GM18511 (cell line): ENCODE data around the gene NME2.
"Not testable (repeated sequence)": the region's sequence is repeated elsewhere in the genome, so short reads cannot be mapped to it uniquely, and the experiment has no call there.

Experiments
- ATAC-seq: cut with Tn5 transposase; IDR thresholded peaks from one replicate; pipeline ENCODE4 v1.9.1; 2021; ENCODE audit warnings: mild to moderate bottlenecking, moderate library complexity; ENCODE audit not compliant: unreplicated experiment

NME2 gene

DNA sequence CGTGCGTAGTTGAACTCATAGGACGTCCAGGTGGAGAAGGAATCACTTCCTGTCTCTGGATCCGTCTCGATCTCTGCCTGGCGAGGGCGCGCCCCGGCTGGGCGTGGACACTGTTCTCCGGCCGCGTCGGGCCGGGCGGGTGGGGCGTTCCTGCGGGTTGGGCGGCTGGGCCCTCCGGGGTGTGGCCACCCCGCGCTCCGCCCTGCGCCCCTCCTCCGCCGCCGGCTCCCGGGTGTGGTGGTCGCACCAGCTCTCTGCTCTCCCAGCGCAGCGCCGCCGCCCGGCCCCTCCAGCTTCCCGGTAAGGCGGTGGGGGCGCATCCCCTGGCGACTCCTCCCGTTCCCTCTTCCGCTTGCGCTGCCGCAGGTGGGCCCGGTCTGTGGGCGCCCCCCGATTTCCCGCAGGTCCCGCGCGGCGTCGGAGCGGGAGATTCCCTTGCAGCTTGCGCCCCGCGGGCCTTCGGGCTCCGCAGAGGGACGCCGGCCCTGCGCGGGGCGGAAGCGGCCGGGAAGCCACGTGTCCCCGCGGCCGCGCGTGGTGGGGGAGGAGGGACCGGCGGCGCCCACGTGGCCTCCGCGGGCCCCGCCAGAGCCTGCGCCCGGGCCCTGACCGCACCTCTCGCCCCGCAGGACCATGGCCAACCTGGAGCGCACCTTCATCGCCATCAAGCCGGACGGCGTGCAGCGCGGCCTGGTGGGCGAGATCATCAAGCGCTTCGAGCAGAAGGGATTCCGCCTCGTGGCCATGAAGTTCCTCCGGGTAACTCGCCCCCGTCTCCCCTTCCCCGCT, at the start of gene NME2:
NME2 (plus strand) TSS at position 214 of the 789 bp plus-strand sequence; CDS start at position 634, 420 bp downstream.
- ATAC-seq = peak; percentile 84

- ATAC-seq = no peak
These were observed 47.6 kb upstream of the NME2 start for GRCh38 chr17:51118330-51119195.

GRCh38 chr17:51119415-51120356, 46.5 kb upstream of the NME2 start:
- ATAC-seq = peak; percentile 29

GRCh38 chr17:51120357-51120738, 45.9 kb upstream of the NME2 start:
- peak; percentile 54 for ATAC-seq

GRCh38 chr17:51120739-51121619, 45.2 kb upstream of the NME2 start, which contains the start of gene SPAG9:
Gene SPAG9, minus strand, starts transcription at chr17:51120868. Its CDS starts 212 bp downstream, at chr17:51120656.
- peak; percentile 76 for ATAC-seq

DNA sequence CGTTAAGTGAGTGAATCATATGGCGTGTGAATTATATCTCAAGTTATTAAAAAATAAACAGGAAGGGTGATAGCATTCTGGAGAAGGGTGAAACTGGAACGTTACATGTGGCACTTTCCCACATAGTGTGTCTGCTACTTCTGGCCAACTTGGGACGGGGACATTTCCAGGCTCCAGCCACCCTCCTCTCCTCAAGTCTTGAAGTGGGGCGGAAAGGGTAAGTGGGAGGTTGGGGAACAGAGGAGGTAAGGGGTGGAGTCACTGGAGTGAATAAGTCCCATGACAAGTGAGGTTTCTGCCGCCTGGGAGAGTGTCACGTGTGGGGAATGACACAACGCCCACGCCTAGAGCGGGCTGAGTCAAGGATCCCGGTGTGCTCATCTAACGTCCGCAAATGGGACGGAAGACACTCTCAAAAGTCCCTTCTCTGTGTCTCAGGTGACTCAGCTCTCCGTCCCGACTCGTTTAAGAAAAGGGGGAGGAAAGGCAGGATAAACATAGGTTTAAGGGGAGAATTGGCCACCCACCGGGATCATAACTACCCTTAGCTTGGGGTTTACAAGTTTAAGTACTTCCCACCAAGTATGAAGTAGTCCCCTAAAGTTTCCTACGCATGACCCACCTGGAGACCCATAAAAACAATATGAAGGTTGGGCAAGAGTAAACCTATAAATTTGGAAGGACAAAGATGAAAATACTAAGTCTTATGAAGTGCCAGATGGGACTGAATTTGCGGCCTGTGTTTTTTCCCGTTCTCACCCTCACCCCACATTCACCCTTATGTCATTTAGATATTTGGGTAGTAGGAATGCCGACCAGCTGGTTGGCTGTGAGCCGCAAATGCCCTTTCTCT, 44.4 kb upstream of the NME2 start:
- peak; percentile 35 for ATAC-seq

DNA sequence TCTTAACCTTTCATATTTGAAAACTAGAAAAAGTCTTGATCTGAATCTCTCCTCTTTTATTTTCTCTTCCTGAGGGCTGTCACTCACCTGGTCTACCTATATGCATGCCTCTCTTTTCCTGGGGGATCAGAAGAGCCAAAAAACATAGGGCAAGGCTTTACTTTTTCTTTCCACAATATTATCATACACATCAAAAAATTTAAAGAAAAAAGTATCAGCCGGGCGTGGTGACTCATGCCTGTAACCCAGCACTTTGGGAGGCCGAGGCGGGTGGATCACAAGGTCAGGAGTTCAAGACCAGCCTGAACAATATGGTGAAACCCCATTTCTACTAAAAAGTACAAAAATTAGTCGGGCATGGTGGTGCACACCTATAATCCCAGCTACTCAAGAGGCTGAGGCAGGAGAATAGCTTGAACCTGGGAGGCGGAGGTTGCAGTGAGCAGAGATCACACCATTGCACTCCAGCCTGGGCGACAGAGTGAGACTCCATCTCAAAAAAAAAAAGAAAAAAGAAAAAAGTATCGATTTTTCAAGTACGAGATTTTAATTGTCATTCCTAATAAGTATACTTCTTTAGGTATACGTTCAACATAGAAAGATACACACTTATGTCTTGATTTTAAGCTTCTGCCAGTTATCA, 43.6 kb upstream of the NME2 start:
- not testable (repeated sequence) for ATAC-seq

- no peak for ATAC-seq
These were observed 41.3 kb upstream of the NME2 start for GRCh38 chr17:51124640-51125503.

GRCh38 chr17:51128076-51128475, 38.1 kb upstream of the NME2 start:
- ATAC-seq = no peak

DNA sequence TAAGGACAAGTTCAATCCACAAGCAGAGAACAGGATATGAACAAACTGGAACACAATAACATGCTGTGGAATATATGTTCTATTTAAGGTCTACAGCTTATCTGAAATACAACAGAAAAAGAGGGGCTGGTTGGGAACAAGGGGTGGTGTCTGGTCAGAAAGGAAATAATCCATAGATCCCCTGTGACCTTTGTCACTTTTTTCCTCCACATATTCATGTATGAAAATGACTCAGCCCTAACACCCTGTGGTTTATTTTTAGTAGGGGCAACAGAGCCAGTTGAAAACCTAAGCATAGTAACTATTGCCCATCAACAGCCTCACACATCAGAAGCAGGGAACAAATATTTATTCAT, 33.3 kb upstream of the NME2 start:
- ATAC-seq = peak; percentile 84

GRCh38 chr17:51133365-51133764, 32.8 kb upstream of the NME2 start:
- peak; percentile 8 for ATAC-seq

DNA sequence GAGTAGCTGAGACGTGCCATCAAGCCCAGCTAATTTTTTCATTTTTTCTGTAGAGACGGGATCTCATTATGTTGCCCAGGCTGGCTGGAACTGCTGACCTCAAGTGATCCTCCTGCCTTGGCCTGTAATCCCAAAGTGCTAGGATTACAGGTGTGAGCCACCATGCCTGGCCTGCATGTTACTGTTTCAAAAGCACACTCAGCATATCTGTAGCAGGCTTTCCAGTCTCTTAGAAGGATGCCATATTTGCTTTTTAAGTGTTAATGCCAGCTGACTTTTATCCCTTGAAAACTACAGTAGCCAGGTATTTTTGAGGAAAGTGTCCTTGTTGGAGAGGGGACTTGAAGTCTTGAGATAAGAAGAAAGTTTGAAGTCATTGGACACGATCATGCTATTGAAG, 30.3 kb upstream of the NME2 start:
- no peak for ATAC-seq

- ATAC-seq = no peak
These were observed 23.6 kb upstream of the NME2 start for GRCh38 chr17:51142597-51142996.

DNA sequence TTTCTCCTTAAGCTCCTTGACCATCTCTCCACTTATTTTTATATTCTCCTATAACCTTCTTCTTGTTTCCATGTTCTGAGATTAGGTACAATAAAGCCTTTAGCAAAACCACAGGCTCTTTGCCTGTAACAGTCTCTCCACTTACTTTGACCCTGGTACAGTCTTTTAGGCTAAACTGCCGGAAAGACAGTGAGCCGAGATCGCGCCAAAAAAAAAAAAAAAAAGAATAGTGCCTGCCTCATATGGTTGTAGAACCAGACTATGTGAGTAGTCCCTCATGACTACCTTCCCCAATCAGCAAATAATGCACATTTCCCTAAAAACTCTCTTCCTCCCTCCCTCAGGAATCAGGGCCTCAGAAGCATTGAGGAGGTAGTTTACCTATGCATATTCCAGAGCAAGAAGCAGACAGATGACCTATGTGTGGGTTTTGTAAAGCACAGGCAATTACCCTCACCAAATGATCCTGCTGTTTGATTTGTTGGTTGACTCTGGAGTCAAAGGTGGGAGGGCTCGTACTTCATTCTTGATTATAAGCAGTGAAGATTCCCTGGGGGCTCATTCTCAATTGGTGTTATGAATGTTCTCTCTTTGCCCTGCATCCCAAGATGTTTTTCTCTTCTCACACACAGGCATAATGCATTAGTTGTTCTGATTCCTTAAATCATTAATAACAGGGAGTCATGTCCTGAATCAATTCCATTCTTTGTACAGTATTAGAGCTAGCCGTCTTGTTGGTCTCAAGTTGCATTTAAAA, 21.8 kb upstream of the NME2 start:
- ATAC-seq = no peak

- ATAC-seq = no peak
These were observed 18.6 kb upstream of the NME2 start for GRCh38 chr17:51147650-51148049.

DNA sequence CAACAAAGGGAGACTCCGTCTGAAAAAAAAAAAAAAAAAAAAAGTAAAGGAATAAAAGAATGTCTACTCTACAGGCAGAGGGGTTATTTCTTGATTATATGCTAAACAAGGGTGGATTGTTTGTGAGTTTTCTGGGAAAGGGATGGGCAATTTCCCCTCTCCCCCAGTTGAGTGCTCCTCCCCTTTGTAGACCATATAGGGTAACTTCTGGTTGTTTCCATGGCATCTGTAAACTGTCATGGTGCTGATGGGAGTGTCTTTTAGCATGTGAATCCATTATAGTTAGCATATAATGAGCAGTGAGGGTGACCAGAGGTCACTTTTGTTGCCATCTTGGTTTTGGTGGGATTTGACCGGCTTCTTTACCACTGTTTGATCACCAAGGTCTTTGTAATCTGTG, 17.0 kb upstream of the NME2 start:
- no peak for ATAC-seq

GRCh38 chr17:51150932-51151331, 15.3 kb upstream of the NME2 start:
- no peak for ATAC-seq
